WTC11 (cell line): ENCODE results near the gene ABLIM2.

Experiments
- ATF2 ChIP-seq: sonication (generic); formaldehyde crosslinking; IDR thresholded peaks from 2 replicates; pipeline ENCODE4 v1.8.1; 2022; ENCODE audit warnings: low read depth, missing genetic modification reagents, borderline replicate concordance
- CREB1 ChIP-seq: sonication (generic); formaldehyde crosslinking; IDR thresholded peaks from 2 replicates; pipeline ENCODE4 v1.8.0; 2023; ENCODE audit warnings: mild to moderate bottlenecking, missing genetic modification reagents
- CREM ChIP-seq: sonication (generic); formaldehyde crosslinking; IDR thresholded peaks from 2 replicates; pipeline ENCODE4 v1.8.1; 2022; ENCODE audit warnings: mild to moderate bottlenecking, missing genetic modification reagents, moderate library complexity
- CTCF ChIP-seq: fragments of 200-600 bp; IDR thresholded peaks from 2 replicates; pipeline ENCODE4 v1.8.0; 2022; ENCODE audit warnings: antibody characterized with exemption
- ELF4 ChIP-seq: sonication (generic); formaldehyde crosslinking; IDR thresholded peaks from 2 replicates; pipeline ENCODE4 v1.8.1; 2022; ENCODE audit warnings: low read depth, mild to moderate bottlenecking, moderate library complexity, missing genetic modification reagents
- ESRRA ChIP-seq: sonication (generic); formaldehyde crosslinking; IDR thresholded peaks from 2 replicates; pipeline ENCODE4 v1.8.1; 2022; ENCODE audit warnings: mild to moderate bottlenecking, missing genetic modification reagents, borderline replicate concordance
- FOXK1 ChIP-seq: sonication (generic); formaldehyde crosslinking; IDR thresholded peaks from 2 replicates; pipeline ENCODE4 v1.8.0; 2022; ENCODE audit warnings: mild to moderate bottlenecking, moderate library complexity, missing genetic modification reagents
- FOXP4 ChIP-seq: sonication (generic); formaldehyde crosslinking; IDR thresholded peaks from 2 replicates; pipeline ENCODE4 v1.8.0; 2022; ENCODE audit warnings: mild to moderate bottlenecking, missing genetic modification reagents
- MAX ChIP-seq: sonication (generic); formaldehyde crosslinking; IDR thresholded peaks from 2 replicates; pipeline ENCODE4 v1.8.0; 2022; ENCODE audit warnings: mild to moderate bottlenecking, missing genetic modification reagents
- NFYB ChIP-seq: sonication (generic); formaldehyde crosslinking; conservative IDR thresholded peaks from 2 replicates; pipeline ENCODE4 v1.8.0; 2022; ENCODE audit warnings: low read depth, missing genetic modification reagents
- NR2C2 ChIP-seq: sonication (generic); formaldehyde crosslinking; IDR thresholded peaks from 2 replicates; pipeline ENCODE4 v1.8.0; 2022; ENCODE audit warnings: mild to moderate bottlenecking, missing genetic modification reagents
- SMAD3 ChIP-seq: sonication (generic); formaldehyde crosslinking; IDR thresholded peaks from 2 replicates; pipeline ENCODE4 v1.8.0; 2022; ENCODE audit warnings: missing genetic modification reagents, mild to moderate bottlenecking, borderline replicate concordance
- USF2 ChIP-seq: sonication (generic); formaldehyde crosslinking; IDR thresholded peaks from 2 replicates; pipeline ENCODE4 v1.8.1; 2023; ENCODE audit warnings: mild to moderate bottlenecking, missing genetic modification reagents, moderate library complexity

- TF ChIP-seq MAX (CRISPR knock-in tag): no peak
- TF ChIP-seq FOXK1 (CRISPR knock-in tag): no peak
- no peak for TF ChIP-seq NR2C2 (CRISPR knock-in tag)
- TF ChIP-seq NFYB: no peak
- TF ChIP-seq CTCF: no peak
- no peak for TF ChIP-seq CREM (CRISPR knock-in tag)
- no peak for TF ChIP-seq SMAD3
- no peak for TF ChIP-seq ATF2 (CRISPR knock-in tag)
- TF ChIP-seq USF2 (CRISPR knock-in tag): no peak
- no peak for TF ChIP-seq CREB1 (CRISPR knock-in tag)
- no peak for TF ChIP-seq FOXP4 (CRISPR knock-in tag)
- no peak for TF ChIP-seq ELF4 (CRISPR knock-in tag)
- no peak for TF ChIP-seq ESRRA
Observed at GRCh38 chr4:8126523-8126922, 32.1 kb downstream of the ABLIM2 start.
